GM19372 (cell line): ENCODE results near the gene ELAPOR2.
"Not testable (repeated sequence)": the region's sequence is repeated elsewhere in the genome, so short reads cannot be mapped to it uniquely, and the experiment has no call there.

Source experiments
- ATAC-seq: cut with Tn5 transposase; IDR thresholded peaks from one replicate; pipeline ENCODE4 v1.9.1; 2021; ENCODE audit warnings: mild to moderate bottlenecking, low read depth, moderate library complexity; ENCODE audit not compliant: unreplicated experiment

Gene ELAPOR2

GRCh38 chr7:87059525-87060287 lies at the start of gene ELAPOR2:
Gene ELAPOR2 (minus strand): TSS chr7:87059654. CDS start chr7:87059513, 141 bp downstream.
- ATAC-seq = peak; percentile 92

GRCh38 chr7:87107949-87108776 lies 48.7 kb upstream of the ELAPOR2 start:
- no peak for ATAC-seq

- no peak for ATAC-seq
Measured at GRCh38 chr7:87106974-87107612, 47.6 kb upstream of the ELAPOR2 start.

- no peak for ATAC-seq
Measured at GRCh38 chr7:87105401-87105800, 45.9 kb upstream of the ELAPOR2 start.

- ATAC-seq = no peak
Measured at GRCh38 chr7:87100326-87100725, 40.9 kb upstream of the ELAPOR2 start.

GRCh38 chr7:87097375-87097774 lies 37.9 kb upstream of the ELAPOR2 start:
- ATAC-seq = not testable (repeated sequence)

GRCh38 chr7:87094322-87094721 lies 34.9 kb upstream of the ELAPOR2 start:
- no peak for ATAC-seq

GRCh38 chr7:87092568-87093091 lies 33.2 kb upstream of the ELAPOR2 start:
- no peak for ATAC-seq

- ATAC-seq = no peak
Measured at GRCh38 chr7:87091487-87092066, 32.1 kb upstream of the ELAPOR2 start.

- ATAC-seq = no peak
Measured at GRCh38 chr7:87083865-87084519, 24.5 kb upstream of the ELAPOR2 start.

- ATAC-seq = no peak
Measured at GRCh38 chr7:87082675-87083074, 23.2 kb upstream of the ELAPOR2 start.

- ATAC-seq = no peak
Measured at GRCh38 chr7:87075671-87076404, 16.4 kb upstream of the ELAPOR2 start.

- ATAC-seq = no peak
Measured at GRCh38 chr7:87067788-87068187, 8.3 kb upstream of the ELAPOR2 start.

- no peak for ATAC-seq
Measured at GRCh38 chr7:87060288-87060537, 759 bp upstream of the ELAPOR2 start.

- ATAC-seq = peak; percentile 46
Measured at GRCh38 chr7:87058744-87059524, 520 bp downstream of the ELAPOR2 start.

GRCh38 chr7:87057210-87057609 lies 2.2 kb downstream of the ELAPOR2 start:
- no peak for ATAC-seq

- ATAC-seq = no peak
Measured at GRCh38 chr7:87056346-87056745, 3.1 kb downstream of the ELAPOR2 start.

- no peak for ATAC-seq
Measured at GRCh38 chr7:87048839-87049238, 10.6 kb downstream of the ELAPOR2 start.

GRCh38 chr7:87046456-87046855 lies 13.0 kb downstream of the ELAPOR2 start:
- ATAC-seq = no peak
